CD14-positive monocyte (primary cell): ENCODE measurements around the gene HLA-DQB2. TPM values are rescaled to one million over a fixed set of nuclear protein-coding genes. Genes with fewer than 3 reads are reported as not detected.

Source experiments
- DNase-seq, 3 donors: peaks; one replicate each; pipeline ENCODE4 v3.0.0-alpha.2; 2011 to 2022
- H2AFZ ChIP-seq: 2 replicates; pipeline ENCODE4 v1.6.0; 2012; ENCODE audit warnings: mild to moderate bottlenecking, low read depth, low read length, inconsistent platforms; ENCODE audit not compliant: insufficient read depth, poor library complexity, severe bottlenecking
- H3K27ac ChIP-seq, 2 donors: 1 replicate in 1 of 2; 2 replicates in 1 of 2; pipeline ENCODE4 v1.5.1; 2012 to 2013; ENCODE audit warnings: low read length in 2 of 2, control low read depth in 1 of 2, inconsistent platforms in 1 of 2, low read depth in 1 of 2, mild to moderate bottlenecking in 1 of 2
- H3K27me3 ChIP-seq, 2 donors: one replicate each; pipeline versions ENCODE4 v1.6.0 to v1.6.1; 2011 to 2013; ENCODE audit warnings: low read length in 2 of 2; ENCODE audit not compliant: control insufficient read depth in 2 of 2, insufficient read depth in 2 of 2
- H3K36me3 ChIP-seq, 2 donors: replicated peaks in 1 of 2; 1 replicate in 1 of 2; 2 replicates in 1 of 2; pipeline versions ENCODE4 v1.5.1 to v1.6.1; 2012 to 2013; ENCODE audit warnings: low read length in 2 of 2, control low read depth in 1 of 2, inconsistent platforms in 1 of 2, mild to moderate bottlenecking in 1 of 2; ENCODE audit not compliant: insufficient read depth in 2 of 2, control insufficient read depth in 1 of 2
- H3K4me1 ChIP-seq, 2 donors: 1 replicate in 1 of 2; 2 replicates in 1 of 2; pipeline versions ENCODE4 v1.5.1 to v1.6.1; 2012 to 2013; ENCODE audit warnings: low read length in 2 of 2, control low read depth in 1 of 2, inconsistent platforms in 1 of 2, mild to moderate bottlenecking in 1 of 2, moderate library complexity in 1 of 2; ENCODE audit not compliant: insufficient read depth in 2 of 2, control insufficient read depth in 1 of 2
- H3K4me2 ChIP-seq: replicated peaks from 2 replicates; pipeline ENCODE3; 2012; ENCODE audit warnings: low read length, moderate library complexity, mild to moderate bottlenecking; ENCODE audit not compliant: poor library complexity, severe bottlenecking; ENCODE audit errors: extremely low read depth
- H3K4me3 ChIP-seq, 3 experiments: fragments of 200-600 bp in 1 of 3; sonication (generic) in 1 of 3; replicated peaks in 1 of 3; 1 replicate in 2 of 3; 2 replicates in 1 of 3; pipeline ENCODE4 v1.5.1; 2011 to 2013; ENCODE audit warnings: low read length in 3 of 3, mild to moderate bottlenecking in 3 of 3, control low read depth in 2 of 3, low read depth in 2 of 3, inconsistent platforms in 1 of 3, moderate library complexity in 1 of 3
- H3K79me2 ChIP-seq: 2 replicates; pipeline ENCODE4 v1.6.0; 2012; ENCODE audit warnings: mild to moderate bottlenecking, control low read depth, inconsistent platforms, low read length, moderate library complexity; ENCODE audit not compliant: insufficient read depth
- H3K9ac ChIP-seq: 2 replicates; pipeline ENCODE4 v1.6.0; 2017; ENCODE audit warnings: low read length, mild to moderate bottlenecking; ENCODE audit not compliant: insufficient read depth, poor library complexity, severe bottlenecking
- H3K9me3 ChIP-seq, 2 donors: replicated peaks in 1 of 2; 1 replicate in 1 of 2; 2 replicates in 1 of 2; pipeline versions ENCODE4 v1.5.1 to v1.6.1; 2012 to 2013; ENCODE audit warnings: low read length in 2 of 2, control low read depth in 1 of 2; ENCODE audit not compliant: control insufficient read depth in 1 of 2, insufficient read depth in 1 of 2
- H4K20me1 ChIP-seq: 2 replicates; pipeline ENCODE4 v1.6.0; 2012; ENCODE audit warnings: mild to moderate bottlenecking, low read length, control low read depth, moderate library complexity; ENCODE audit not compliant: insufficient read depth
- H3K27ac Mint-ChIP-seq, 7 donors: one replicate each; pipeline ENCODE4 v1.8.0; 2020; ENCODE audit warnings: mild to moderate bottlenecking in 7 of 7, mixed read lengths in 7 of 7, moderate library complexity in 6 of 7, inconsistent platforms in 2 of 7
- H3K27me3 Mint-ChIP-seq, 3 donors: one replicate each; pipeline ENCODE4 v1.8.0; 2021 to 2022; ENCODE audit warnings: low read depth in 3 of 3, mild to moderate bottlenecking in 3 of 3, mixed read lengths in 3 of 3, moderate library complexity in 3 of 3, inconsistent platforms in 1 of 3
- H3K36me3 Mint-ChIP-seq, 2 donors: one replicate each; pipeline ENCODE4 v1.8.0; 2020; ENCODE audit warnings: mixed read lengths in 2 of 2, inconsistent platforms in 1 of 2, mild to moderate bottlenecking in 1 of 2
- H3K4me1 Mint-ChIP-seq: one replicate; pipeline ENCODE4 v1.8.0; 2020; ENCODE audit warnings: mild to moderate bottlenecking, mixed read lengths
- H3K4me3 Mint-ChIP-seq, 2 donors: one replicate each; pipeline ENCODE4 v1.8.0; 2020; ENCODE audit warnings: mild to moderate bottlenecking in 2 of 2, mixed read lengths in 2 of 2, moderate library complexity in 1 of 2
- H3K9me3 Mint-ChIP-seq, 7 donors: one replicate each; pipeline ENCODE4 v1.8.0; 2020 to 2022; ENCODE audit warnings: mixed read lengths in 7 of 7, mild to moderate bottlenecking in 6 of 7, moderate library complexity in 6 of 7, inconsistent platforms in 2 of 7
- CTCF ChIP-seq: fragments of 200-600 bp; IDR thresholded peaks from one replicate; pipeline ENCODE4 v1.8.0; 2022; ENCODE audit warnings: antibody characterized with exemption, mild to moderate bottlenecking
- WGBS: methylation state at CpG from one replicate; pipeline ENCODE4 v1.1.5; 2013; ENCODE audit warnings: missing lambda C conversion rate; ENCODE audit not compliant: insufficient coverage; 5-methylcytosine and 5-hydroxymethylcytosine counted together
- intact Hi-C, 2 donors: fragments of 100-400 bp; cut with micrococcal nuclease; formaldehyde crosslinking; loops; one replicate each; pipeline versions ENCODE4 v1.15.0 to v1.15.1; 2023
- polyA plus RNA-seq, 3 donors: library from polyadenylated mRNA; depleted of rRNA in 1 of 3; unstranded in 2 of 3; stranded (reverse) in 1 of 3; fragments of 300-500 nt in 2 of 3; fragments of >200 nt in 1 of 3; fragmentation: Illumina TruSeq in 2 of 3; gene quantifications; 1 replicate in 2 of 3; 2 replicates in 1 of 3; pipeline ENCODE4 v1.2.3, GENCODE V29; 2012 to 2021

The HLA-DQB2 gene
- polyA plus RNA-seq, 3 donors: 4.4 to 37.5 TPM; not detected in 1

GRCh38 chr6:32718879-32719278 lies 44.5 kb downstream of the HLA-DQB2 start:
- H3K27ac Mint-ChIP-seq: peak overlapping the region in 1 of 7 donors; percentile 46
- no peaks in the 10 kb centered on the region for H3K4me1 ChIP-seq

GRCh38 chr6:32716396-32716795 lies 46.9 kb downstream of the HLA-DQB2 start:
- no peaks in the 10 kb centered on the region for H3K36me3 ChIP-seq
- no peak overlapping the region for H3K4me2 ChIP-seq
- Mint-ChIP-seq H3K36me3 (no peaks in the 10 kb centered on the region), H3K4me1 (peaks cover 18% of the 10 kb centered on the region), H3K4me3 (no peak overlapping the region), H3K27me3 (peaks cover 4 to 7% (median 4%) of the 10 kb centered on the region in 3 donors), H3K27ac (no peak overlapping the region), H3K9me3 (peaks cover 0 to 2% (median 0%) of the 10 kb centered on the region in 7 donors)
- TF ChIP-seq CTCF: no peak
- H3K79me2 ChIP-seq: no peaks in the 10 kb centered on the region
- H2AFZ ChIP-seq: no peak overlapping the region
- 88% methylated on average over 1 of the region's 3 CpGs for whole genome bisulfite sequencing
- DNase-seq: no peak
- no peak overlapping the region for H3K9ac ChIP-seq
- H3K27ac ChIP-seq: no peak overlapping the region
- H3K4me1 ChIP-seq: peaks cover 9 to 11% of the 10 kb centered on the region in 2 donors
- H3K9me3 ChIP-seq: no peaks in the 10 kb centered on the region
- intact Hi-C loops: no loop called here
- H4K20me1 ChIP-seq: no peaks in the 10 kb centered on the region
- no peak overlapping the region for H3K4me3 ChIP-seq
- H3K27me3 ChIP-seq: no peaks in the 10 kb centered on the region

More at GRCh38 chr6:32718879-32719278, 44.5 kb downstream of the HLA-DQB2 start:
- Histone ChIP-seq H3K4me3 (no peak overlapping the region), H3K4me2 (no peak overlapping the region), H3K9ac (no peak overlapping the region), H3K36me3 (no peaks in the 10 kb centered on the region), H2AFZ (no peak overlapping the region), H3K27me3 (no peaks in the 10 kb centered on the region), H3K9me3 (no peaks in the 10 kb centered on the region), H3K27ac (no peak overlapping the region), H3K79me2 (no peaks in the 10 kb centered on the region), H4K20me1 (no peaks in the 10 kb centered on the region)
- Mint-ChIP-seq H3K4me3 (no peak overlapping the region), H3K4me1 (peaks cover 5% of the 10 kb centered on the region), H3K36me3 (no peaks in the 10 kb centered on the region), H3K27me3 (peaks cover 6 to 8% (median 7%) of the 10 kb centered on the region in 3 donors), H3K9me3 (peaks cover 0 to 2% (median 0%) of the 10 kb centered on the region in 7 donors)
- DNase-seq: peak in 1 of 3 donors; percentile 66
- intact Hi-C loops: no loop called here
- WGBS: no CpG with 5 or more reads among the region's 3 CpGs
- TF ChIP-seq CTCF: no peak
